GM19328 (cell line): Measurements from ENCODE around the gene COG2.
"Not testable (repeated sequence)": the region's sequence is repeated elsewhere in the genome, so short reads cannot be mapped to it uniquely, and the experiment has no call there.

Source experiments
- ATAC-seq: cut with Tn5 transposase; IDR thresholded peaks from one replicate; pipeline ENCODE4 v1.9.1; 2021; ENCODE audit warnings: mild to moderate bottlenecking, moderate library complexity; ENCODE audit not compliant: unreplicated experiment

The COG2 gene

GRCh38 chr1:230624097-230624713 is 18.1 kb upstream of the COG2 start:
- ATAC-seq: no peak

GRCh38 chr1:230626232-230626631 is 16.0 kb upstream of the COG2 start:
- ATAC-seq: no peak

- no peak for ATAC-seq
Measured at GRCh38 chr1:230627767-230628166, 14.5 kb upstream of the COG2 start.

- no peak for ATAC-seq
Measured at GRCh38 chr1:230629511-230629910, 12.8 kb upstream of the COG2 start.

GRCh38 chr1:230631477-230631876 is 10.8 kb upstream of the COG2 start:
- ATAC-seq: no peak

GRCh38 chr1:230632273-230632873 is 9.9 kb upstream of the COG2 start:
- ATAC-seq: no peak

- ATAC-seq: no peak
Measured at GRCh38 chr1:230633469-230633868, 8.8 kb upstream of the COG2 start.

GRCh38 chr1:230634384-230634783 is 7.9 kb upstream of the COG2 start:
- ATAC-seq: no peak

GRCh38 chr1:230636575-230637148 is 5.6 kb upstream of the COG2 start:
- ATAC-seq: no peak

- no peak for ATAC-seq
Measured at GRCh38 chr1:230639714-230640209, 2.5 kb upstream of the COG2 start.

- ATAC-seq: no peak
Measured at GRCh38 chr1:230641346-230641745, 935 bp upstream of the COG2 start.

GRCh38 chr1:230641900-230642262 is 400 bp upstream of the COG2 start:
- ATAC-seq: no peak

GRCh38 chr1:230643908-230644307 is 1.6 kb downstream of the COG2 start:
- no peak for ATAC-seq

- no peak for ATAC-seq
Measured at GRCh38 chr1:230646710-230647302, 4.5 kb downstream of the COG2 start.

GRCh38 chr1:230647321-230647720 is 5.0 kb downstream of the COG2 start:
- no peak for ATAC-seq

GRCh38 chr1:230648114-230648513 is 5.8 kb downstream of the COG2 start:
- ATAC-seq: no peak

GRCh38 chr1:230650300-230650699 is 8.0 kb downstream of the COG2 start:
- no peak for ATAC-seq

GRCh38 chr1:230651235-230651634 is 9.0 kb downstream of the COG2 start:
- ATAC-seq: no peak

- ATAC-seq: not testable (repeated sequence)
Measured at GRCh38 chr1:230656719-230657118, 14.4 kb downstream of the COG2 start.

GRCh38 chr1:230658103-230658502 is 15.8 kb downstream of the COG2 start:
- ATAC-seq: not testable (repeated sequence)

GRCh38 chr1:230658691-230659090 is 16.4 kb downstream of the COG2 start:
- ATAC-seq: no peak

- ATAC-seq: no peak
Measured at GRCh38 chr1:230661976-230662375, 19.7 kb downstream of the COG2 start.
